Measurements from ENCODE around the gene COL8A1.
"Not testable (repeated sequence)": the region's sequence is repeated elsewhere in the genome, so short reads cannot be mapped to it uniquely, and the experiment has no call there.

The COL8A1 gene

DNA sequence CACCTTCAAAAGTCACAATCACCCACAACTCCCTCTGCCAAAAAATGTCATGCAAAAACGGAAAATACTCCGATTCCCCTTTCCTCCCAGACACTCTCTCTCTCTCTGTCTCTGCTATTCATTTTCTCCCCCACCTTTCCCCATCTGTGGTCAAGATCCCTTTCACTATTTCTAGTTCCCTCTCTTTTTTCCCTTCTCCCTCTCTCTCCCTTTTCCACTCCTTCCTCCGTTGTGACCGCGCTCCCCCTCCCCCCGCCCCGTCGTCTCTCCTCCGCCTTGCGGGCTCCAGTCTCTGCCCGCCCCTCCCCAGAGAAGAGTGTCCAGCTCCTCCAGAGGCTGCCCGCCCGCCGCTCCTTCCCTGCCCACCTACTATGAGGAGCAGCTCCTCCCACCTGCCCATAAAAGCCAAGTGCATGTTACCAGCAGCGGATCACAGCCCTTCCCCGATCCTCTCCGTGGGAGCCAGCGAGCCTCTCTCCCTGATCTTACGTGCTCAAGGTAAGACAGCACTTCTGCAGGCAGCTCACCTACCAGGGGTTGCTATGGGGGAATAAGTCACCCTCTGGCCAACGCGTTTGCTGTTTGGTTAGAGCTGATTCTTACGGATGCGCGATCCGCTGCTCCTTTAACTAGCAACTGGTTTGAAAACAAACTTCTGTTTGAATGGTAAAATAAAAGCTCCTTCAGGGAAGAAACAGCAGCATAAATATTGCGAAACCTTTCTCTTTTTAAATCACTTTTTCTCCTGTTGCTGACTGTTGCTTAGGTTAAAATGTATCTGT lies at the start of gene COL8A1:
TSS of gene COL8A1 (plus strand) at position 428 of the 782 bp plus-strand sequence. CDS start 152,089 bp downstream, outside the sequence.
- DNase-seq (ENCODE audit: extremely low spot score) = peak; percentile 38
- ChIA-PET CTCF (interaction anchor here (0.6 to 1.3 kb wide), 4 partner anchors 10 to 49 kb away, joined by 3 to 8 read pairs (median 3); no protein-coding TSS in a partner anchor), POLR2A (interaction anchor here (2.7 kb wide), 1 partner anchor 10 kb away, joined by 8 read pairs; no protein-coding TSS in a partner anchor)
- no peak for TF ChIP-seq TARDBP (IDR thresholded peaks at IDR 0.05)
- TF ChIP-seq ARNT (IDR thresholded peaks at IDR 0.05) = no peak
- peak; percentile 43; the same call in 1 of the 2 replicates for TF ChIP-seq L3MBTL2 (conservative IDR thresholded peaks at IDR 0.05)
- TF ChIP-seq, protein P1, sequence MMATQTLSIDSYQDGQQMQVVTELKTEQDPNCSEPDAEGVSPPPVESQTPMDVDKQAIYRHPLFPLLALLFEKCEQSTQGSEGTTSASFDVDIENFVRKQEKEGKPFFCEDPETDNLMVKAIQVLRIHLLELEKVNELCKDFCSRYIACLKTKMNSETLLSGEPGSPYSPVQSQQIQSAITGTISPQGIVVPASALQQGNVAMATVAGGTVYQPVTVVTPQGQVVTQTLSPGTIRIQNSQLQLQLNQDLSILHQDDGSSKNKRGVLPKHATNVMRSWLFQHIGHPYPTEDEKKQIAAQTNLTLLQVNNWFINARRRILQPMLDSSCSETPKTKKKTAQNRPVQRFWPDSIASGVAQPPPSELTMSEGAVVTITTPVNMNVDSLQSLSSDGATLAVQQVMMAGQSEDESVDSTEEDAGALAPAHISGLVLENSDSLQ (IDR thresholded peaks at IDR 0.05) = no peak

DNA sequence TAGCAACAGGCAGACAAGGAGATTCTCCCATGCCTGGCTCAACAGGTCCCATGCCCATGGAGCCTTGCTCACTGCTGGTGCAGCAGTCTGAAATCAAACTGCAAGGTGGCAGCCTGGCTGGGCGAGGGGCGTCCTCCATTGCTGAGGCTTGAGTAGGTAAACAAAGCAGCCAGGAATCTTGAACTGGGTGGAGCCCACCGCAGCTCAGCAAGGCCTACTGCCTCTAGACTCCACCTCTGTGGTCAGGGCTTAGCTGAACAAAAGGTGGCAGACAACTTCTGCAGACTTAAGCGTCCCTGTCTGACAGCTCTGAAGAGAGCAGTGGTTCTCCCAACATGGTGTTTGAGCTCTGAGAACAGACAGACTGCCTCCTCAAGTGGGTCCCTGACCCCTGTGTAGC lies 49.2 kb upstream of the COL8A1 start:
- CTCF ChIA-PET; POLR2A ChIA-PET; DNase-seq (ENCODE audit: extremely low spot score): not testable (repeated sequence)

DNA sequence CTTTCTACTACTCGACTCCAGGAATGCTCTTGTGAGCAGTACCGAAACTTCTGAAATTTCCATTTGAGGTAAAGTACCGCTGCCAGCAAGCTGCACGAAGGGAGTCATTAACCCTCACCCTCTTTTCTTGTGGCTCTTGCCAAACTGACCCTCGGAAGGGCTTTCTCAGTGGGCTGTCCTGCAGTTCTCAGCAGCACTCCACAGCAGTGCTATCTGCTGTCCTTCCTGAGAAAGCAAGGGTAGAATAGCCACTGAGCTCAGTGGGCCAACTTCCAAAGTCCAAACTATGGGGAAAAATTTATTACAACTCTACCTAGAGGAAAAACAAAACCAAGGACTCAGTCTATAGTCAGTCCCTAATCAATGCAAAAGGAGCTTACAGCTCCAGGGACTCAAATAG lies 38.5 kb upstream of the COL8A1 start:
- TF ChIP-seq TARDBP (IDR thresholded peaks at IDR 0.05) = no peak
- no peak for TF ChIP-seq BHLHE40 (IDR thresholded peaks at IDR 0.05; ENCODE audit: borderline replicate concordance)
- no peak for TF ChIP-seq ELF4 (IDR thresholded peaks at IDR 0.05)
- TF ChIP-seq NFRKB (IDR thresholded peaks at IDR 0.05) = no peak
- no peak for TF ChIP-seq SP1 (IDR thresholded peaks at IDR 0.05)
- no peak for TF ChIP-seq ZNF384 (IDR thresholded peaks at IDR 0.05)
- no peak for TF ChIP-seq L3MBTL2 (conservative IDR thresholded peaks at IDR 0.05)
- no peak for TF ChIP-seq HDGF (IDR thresholded peaks at IDR 0.05; ENCODE audit: borderline replicate concordance)
- TF ChIP-seq FOXM1 (IDR thresholded peaks at IDR 0.05; ENCODE audit: borderline replicate concordance) = no peak
- no peak for TF ChIP-seq LEF1 (IDR thresholded peaks at IDR 0.05; ENCODE audit: borderline replicate concordance)
- TF ChIP-seq FOXK2 (IDR thresholded peaks at IDR 0.05) = no peak
- TF ChIP-seq SUZ12 (IDR thresholded peaks at IDR 0.05) = no peak
- ChIA-PET CTCF (no interaction called here), POLR2A (no interaction called here)
- no peak for DNase-seq (ENCODE audit: extremely low spot score)

DNA sequence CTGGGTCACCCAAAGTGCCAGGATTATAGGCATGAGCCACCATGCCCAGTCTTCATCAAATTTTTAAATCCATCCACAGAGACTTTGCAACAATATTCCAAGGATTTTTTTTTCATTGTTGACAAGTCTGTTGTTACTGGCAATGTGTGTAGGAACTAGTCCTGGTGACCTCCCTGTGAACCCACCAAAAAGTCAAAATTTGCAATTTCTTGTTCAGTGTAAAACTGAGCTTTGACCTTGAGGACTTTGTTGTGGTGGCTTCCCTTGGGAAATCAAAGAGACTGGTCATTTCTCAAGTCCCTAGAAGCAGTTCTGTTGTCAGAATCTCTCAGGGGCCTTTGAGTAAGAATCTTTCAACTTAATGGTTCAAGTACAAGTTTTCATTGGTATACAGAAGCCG lies 36.9 kb upstream of the COL8A1 start:
- DNase-seq (ENCODE audit: extremely low spot score) = no peak
- CTCF ChIA-PET = no interaction called here
- POLR2A ChIA-PET = no interaction called here
- no peak for TF ChIP-seq L3MBTL2 (conservative IDR thresholded peaks at IDR 0.05)
- no peak for TF ChIP-seq HDGF (IDR thresholded peaks at IDR 0.05; ENCODE audit: borderline replicate concordance)
- TF ChIP-seq ARNT (IDR thresholded peaks at IDR 0.05) = no peak
- TF ChIP-seq SUZ12 (IDR thresholded peaks at IDR 0.05) = no peak
- no peak for TF ChIP-seq SP1 (IDR thresholded peaks at IDR 0.05)
- no peak for TF ChIP-seq FOXK2 (IDR thresholded peaks at IDR 0.05)
- TF ChIP-seq FOXA1 (IDR thresholded peaks at IDR 0.05) = no peak
- TF ChIP-seq CTBP1 (IDR thresholded peaks at IDR 0.05; ENCODE audit: borderline replicate concordance) = no peak

DNA sequence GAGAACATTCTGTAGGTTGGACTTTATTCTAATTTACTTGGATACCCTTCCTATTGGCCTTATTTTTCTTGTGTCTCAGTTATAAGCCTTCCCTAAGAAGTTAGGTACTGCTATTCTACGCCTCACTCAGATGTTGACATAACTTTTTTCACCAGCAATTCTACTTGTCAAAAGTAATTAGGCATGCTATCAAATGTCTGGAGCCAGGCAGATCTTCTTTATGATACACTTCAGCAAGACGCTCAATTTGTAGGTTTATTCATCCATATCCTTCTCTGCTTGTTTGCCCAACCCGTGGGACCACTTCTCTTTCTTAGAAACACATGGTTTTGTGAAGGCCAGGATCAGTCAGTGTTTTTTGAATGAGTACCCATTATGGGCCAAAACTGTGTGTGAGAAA lies 36.2 kb upstream of the COL8A1 start:
- CTCF ChIA-PET = no interaction called here
- TF ChIP-seq, protein P1 (IDR thresholded peaks at IDR 0.05) = peak; percentile 28; the same call in 1 of the 2 replicates
- no peak for TF ChIP-seq NFRKB (IDR thresholded peaks at IDR 0.05)
- POLR2A ChIA-PET = no interaction called here
- DNase-seq (ENCODE audit: extremely low spot score) = no peak

DNA sequence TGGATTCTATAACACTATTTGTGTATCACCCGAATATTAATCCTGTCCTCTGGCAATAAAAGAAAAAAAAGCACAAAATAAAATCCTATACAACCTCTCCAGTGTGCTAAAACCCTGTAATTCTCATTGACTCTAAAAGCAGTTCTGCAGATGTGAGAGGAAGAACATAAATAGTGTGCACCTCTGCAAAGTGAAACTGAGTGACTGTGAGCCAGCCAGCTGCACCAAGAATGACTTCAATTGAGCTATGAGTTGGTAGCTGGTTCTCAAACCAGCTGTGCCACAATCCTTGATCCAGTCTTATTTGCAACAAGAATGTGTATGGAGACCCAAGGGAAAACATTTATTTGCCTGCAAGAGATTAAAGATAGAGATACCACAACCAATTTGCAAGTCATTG lies 31.2 kb upstream of the COL8A1 start:
- no peak for DNase-seq (ENCODE audit: extremely low spot score)
- CTCF ChIA-PET = no interaction called here
- POLR2A ChIA-PET = no interaction called here
- no peak for TF ChIP-seq HDGF (IDR thresholded peaks at IDR 0.05; ENCODE audit: borderline replicate concordance)
- TF ChIP-seq FOXM1 (IDR thresholded peaks at IDR 0.05; ENCODE audit: borderline replicate concordance) = no peak
- no peak for TF ChIP-seq ARNT (IDR thresholded peaks at IDR 0.05)
- TF ChIP-seq ZNF384 (IDR thresholded peaks at IDR 0.05) = no peak
- TF ChIP-seq L3MBTL2 (conservative IDR thresholded peaks at IDR 0.05) = no peak
- no peak for TF ChIP-seq FOXK2 (IDR thresholded peaks at IDR 0.05)
- TF ChIP-seq TARDBP (IDR thresholded peaks at IDR 0.05) = no peak
- TF ChIP-seq, protein P1 (IDR thresholded peaks at IDR 0.05) = no peak
- TF ChIP-seq LEF1 (IDR thresholded peaks at IDR 0.05; ENCODE audit: borderline replicate concordance) = no peak
- TF ChIP-seq NFRKB (IDR thresholded peaks at IDR 0.05) = no peak
- TF ChIP-seq SUZ12 (IDR thresholded peaks at IDR 0.05) = no peak
- TF ChIP-seq FOXA1 (IDR thresholded peaks at IDR 0.05) = no peak
- TF ChIP-seq ELF4 (IDR thresholded peaks at IDR 0.05) = no peak
- no peak for TF ChIP-seq SP1 (IDR thresholded peaks at IDR 0.05)
- TF ChIP-seq CTBP1 (IDR thresholded peaks at IDR 0.05; ENCODE audit: borderline replicate concordance) = no peak
- no peak for TF ChIP-seq BHLHE40 (IDR thresholded peaks at IDR 0.05; ENCODE audit: borderline replicate concordance)

DNA sequence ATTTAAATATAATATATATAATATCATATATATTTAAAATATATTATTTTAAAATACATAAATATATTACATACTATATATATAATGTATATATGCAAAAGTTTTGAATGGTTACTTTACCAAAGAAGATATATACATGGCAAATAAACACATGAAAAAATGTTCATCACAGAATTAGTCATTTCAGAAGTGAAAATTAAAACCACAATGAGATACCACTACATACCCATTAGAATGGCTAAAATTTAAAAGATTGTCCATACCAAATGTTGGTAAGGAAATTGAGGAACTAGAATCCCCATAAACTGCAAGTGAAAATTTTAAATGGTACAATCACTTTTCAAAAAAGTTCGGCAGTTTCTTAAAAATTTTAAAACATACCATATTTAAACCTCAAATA lies 23.6 kb upstream of the COL8A1 start:
- ChIA-PET POLR2A (no interaction called here), CTCF (no interaction called here)
- no peak for DNase-seq (ENCODE audit: extremely low spot score)
- TF ChIP-seq BHLHE40 (IDR thresholded peaks at IDR 0.05; ENCODE audit: borderline replicate concordance) (no peak), FOXA1 (IDR thresholded peaks at IDR 0.05) (no peak), ARNT (IDR thresholded peaks at IDR 0.05) (no peak), L3MBTL2 (conservative IDR thresholded peaks at IDR 0.05) (no peak), LEF1 (IDR thresholded peaks at IDR 0.05; ENCODE audit: borderline replicate concordance) (no peak), FOXM1 (IDR thresholded peaks at IDR 0.05; ENCODE audit: borderline replicate concordance) (no peak), NFRKB (IDR thresholded peaks at IDR 0.05) (no peak), CTBP1 (IDR thresholded peaks at IDR 0.05; ENCODE audit: borderline replicate concordance) (no peak), FOXK2 (IDR thresholded peaks at IDR 0.05) (no peak), SP1 (IDR thresholded peaks at IDR 0.05) (no peak), HDGF (IDR thresholded peaks at IDR 0.05; ENCODE audit: borderline replicate concordance) (no peak), SUZ12 (IDR thresholded peaks at IDR 0.05) (no peak), ZNF384 (IDR thresholded peaks at IDR 0.05) (no peak)
- TF ChIP-seq, protein P1 (IDR thresholded peaks at IDR 0.05) = no peak
